Spinal cord (tissue), 10 donors: ENCODE data around the gene SNORC. TPM values are rescaled to one million over a fixed set of nuclear protein-coding genes. Genes with fewer than 3 reads are reported as not detected.
"Not testable (repeated sequence)": the region's sequence is repeated elsewhere in the genome, so short reads cannot be mapped to it uniquely, and the experiment has no call there.

ENCODE experiments used
- DNase-seq, 6 donors: peaks; one replicate each; pipeline versions ENCODE4 v3.0.0 to v3.0.0-alpha.2; 2013 to 2015; ENCODE audit warnings: low spot score in 6 of 6, low read depth in 4 of 6
- H3K27ac ChIP-seq: one replicate; pipeline ENCODE4 v1.5.1; 2013; ENCODE audit warnings: low read depth, low read length, control low read depth
- H3K27me3 ChIP-seq: one replicate; pipeline ENCODE4 v1.6.1; 2013; ENCODE audit warnings: low read length; ENCODE audit not compliant: control insufficient read depth, insufficient read depth
- H3K36me3 ChIP-seq: one replicate; pipeline ENCODE4 v1.6.1; 2013; ENCODE audit warnings: low read length; ENCODE audit not compliant: control insufficient read depth, insufficient read depth
- H3K4me1 ChIP-seq: one replicate; pipeline ENCODE4 v1.6.1; 2013; ENCODE audit warnings: low read length; ENCODE audit not compliant: control insufficient read depth, insufficient read depth
- H3K4me3 ChIP-seq: one replicate; pipeline ENCODE4 v1.5.1; 2013; ENCODE audit warnings: low read depth, low read length, control low read depth
- H3K9me3 ChIP-seq: one replicate; pipeline ENCODE4 v1.6.1; 2013; ENCODE audit warnings: low read length; ENCODE audit not compliant: control insufficient read depth, insufficient read depth
- WGBS: methylation state at CpG from one replicate; pipeline ENCODE4 v1.1.5; 2013; ENCODE audit warnings: missing lambda C conversion rate; ENCODE audit not compliant: insufficient coverage; 5-methylcytosine and 5-hydroxymethylcytosine counted together
- polyA plus RNA-seq, 2 donors: library from polyadenylated mRNA; unstranded; fragments of 120-200 nt; gene quantifications; one replicate each; pipeline ENCODE4 v1.2.1, GENCODE V29; 2013; ENCODE audit not compliant: insufficient read length in 2 of 2
- total RNA-seq, 2 donors: library from RNA; depleted of rRNA in 1 of 2; stranded (reverse); fragments of 120-200 nt in 1 of 2; fragments of >200 nt in 1 of 2; gene quantifications; one replicate each; pipeline versions ENCODE4 v1.2.3 to v1.2.4, GENCODE V29; 2013 to 2014
- donor health status: healthy.

SNORC gene
- total and polyA plus RNA-seq, 4 donors = 3.1 to 10.8 (median 7.4) TPM

DNA sequence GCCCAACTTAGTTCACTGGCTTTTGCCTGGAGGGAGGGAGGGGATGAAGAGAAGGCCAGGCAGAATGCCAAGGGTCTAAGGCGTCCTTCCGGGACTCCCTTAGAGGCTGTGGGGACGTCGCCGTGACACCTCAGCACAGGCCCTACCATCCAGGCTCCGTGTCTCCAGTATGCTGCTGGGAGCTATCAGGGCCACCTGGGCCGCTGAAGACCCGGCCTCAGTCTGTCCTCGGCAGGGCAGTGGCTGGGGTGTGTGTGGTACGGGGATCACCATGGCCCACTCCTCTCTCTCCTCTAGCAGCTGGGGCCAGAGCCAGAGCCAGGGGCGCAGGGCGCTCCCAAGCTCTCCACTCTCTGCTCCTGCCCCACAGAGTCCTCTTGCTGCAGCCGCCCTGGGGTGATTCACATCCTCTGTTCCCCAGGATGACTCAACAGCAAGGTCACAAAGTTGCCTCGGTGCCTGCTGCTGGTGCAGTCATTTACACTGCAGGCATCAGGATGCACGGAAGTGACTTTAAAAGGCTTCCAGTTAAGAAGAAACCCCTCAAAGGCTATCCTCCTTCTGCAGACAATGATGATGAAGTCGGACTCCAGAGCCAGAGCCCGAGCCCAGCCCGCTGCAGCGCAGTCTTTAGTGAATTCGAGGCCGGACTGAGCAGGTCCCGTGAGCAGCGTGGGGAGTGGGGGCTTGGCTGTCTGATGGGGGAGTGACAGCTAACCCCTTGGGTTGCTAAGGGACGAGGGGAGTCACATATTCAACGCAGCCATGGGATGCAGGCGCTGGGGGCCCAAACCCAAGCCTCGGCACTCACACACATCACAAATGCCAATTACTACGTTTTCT lies 31.9 kb downstream of the SNORC start:
- Histone ChIP-seq H3K4me1 (peaks cover 15% of the 10 kb centered on the region), H3K36me3 (peaks cover 16% of the 10 kb centered on the region), H3K9me3 (no peaks in the 10 kb centered on the region), H3K27me3 (peaks cover 3% of the 10 kb centered on the region), H3K4me3 (no peak overlapping the region), H3K27ac (no peak overlapping the region)
- WGBS = 39% methylated on average over 13 of the region's 28 CpGs
- DNase-seq = no peak

DNA sequence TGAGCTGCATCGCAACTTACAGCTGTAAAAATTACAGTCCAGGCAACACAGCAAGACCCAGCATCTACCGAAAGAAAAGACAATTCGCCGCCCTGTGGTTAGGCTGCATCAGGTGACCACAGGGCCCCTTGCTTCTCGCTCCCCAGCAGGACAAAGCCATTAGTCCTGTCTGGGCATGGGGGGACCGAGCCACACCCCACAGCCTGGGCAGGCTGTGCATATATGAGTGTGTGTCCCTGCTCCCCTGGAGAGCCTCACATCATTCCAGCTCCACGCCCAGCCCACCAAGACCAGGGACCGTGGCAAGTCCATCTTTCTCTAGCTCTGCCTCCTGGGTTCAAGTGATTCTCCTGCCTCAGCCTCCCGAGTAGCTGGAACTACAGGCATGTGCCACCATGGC lies 33.9 kb downstream of the SNORC start:
- H3K27ac ChIP-seq = no peak overlapping the region
- no peak overlapping the region for H3K4me3 ChIP-seq
- H3K27me3 ChIP-seq = peaks cover 3% of the 10 kb centered on the region
- H3K4me1 ChIP-seq = peaks cover 15% of the 10 kb centered on the region
- no peak for DNase-seq
- no peaks in the 10 kb centered on the region for H3K9me3 ChIP-seq
- 74% methylated on average over 8 of the region's 9 CpGs for WGBS
- peaks cover 12% of the 10 kb centered on the region for H3K36me3 ChIP-seq

DNA sequence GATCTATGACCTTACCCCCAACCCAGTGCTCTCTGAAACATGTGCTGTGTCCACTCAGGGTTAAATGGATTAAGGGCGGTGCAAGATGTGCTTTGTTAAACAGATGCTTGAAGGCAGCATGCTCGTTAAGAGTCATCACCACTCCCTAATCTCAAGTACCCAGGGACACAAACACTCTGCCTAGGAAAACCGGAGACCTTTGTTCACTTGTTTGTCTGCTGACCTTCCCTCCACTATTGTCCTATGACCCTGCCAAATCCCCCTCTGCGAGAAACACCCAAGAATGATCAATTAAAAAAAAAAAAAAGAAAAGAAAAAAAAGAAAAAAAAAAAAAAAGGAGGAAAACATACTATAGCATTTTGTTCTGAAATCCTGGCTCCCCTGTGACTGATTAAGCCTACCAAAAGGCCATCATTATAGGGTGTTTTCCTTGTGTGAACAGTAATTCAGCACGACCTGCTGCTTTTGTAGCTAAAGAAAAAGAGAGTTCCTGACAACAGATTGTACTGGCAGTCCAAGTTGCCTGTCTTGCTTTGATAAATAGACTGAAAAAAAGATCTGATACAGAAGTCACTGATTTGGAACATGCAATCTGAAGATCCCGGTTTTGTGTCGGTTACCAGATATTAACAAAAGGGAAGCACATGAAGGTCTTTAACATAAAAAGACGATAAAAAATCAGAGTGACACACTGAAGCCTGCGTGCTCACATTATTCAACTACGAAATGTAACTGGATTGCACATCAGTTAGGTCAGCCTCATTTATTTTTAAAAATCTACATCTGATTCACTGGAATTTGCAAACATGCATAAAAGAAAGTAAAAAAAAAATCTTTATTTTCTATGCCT lies 37.0 kb downstream of the SNORC start:
- WGBS = 7% methylated on average over 2 of the region's 10 CpGs
- not testable (repeated sequence) for H3K9me3 ChIP-seq, H3K4me3 ChIP-seq, H3K36me3 ChIP-seq, H3K27ac ChIP-seq, H3K27me3 ChIP-seq, H3K4me1 ChIP-seq
- DNase-seq = peak in 1 of 6 donors; percentile 28

DNA sequence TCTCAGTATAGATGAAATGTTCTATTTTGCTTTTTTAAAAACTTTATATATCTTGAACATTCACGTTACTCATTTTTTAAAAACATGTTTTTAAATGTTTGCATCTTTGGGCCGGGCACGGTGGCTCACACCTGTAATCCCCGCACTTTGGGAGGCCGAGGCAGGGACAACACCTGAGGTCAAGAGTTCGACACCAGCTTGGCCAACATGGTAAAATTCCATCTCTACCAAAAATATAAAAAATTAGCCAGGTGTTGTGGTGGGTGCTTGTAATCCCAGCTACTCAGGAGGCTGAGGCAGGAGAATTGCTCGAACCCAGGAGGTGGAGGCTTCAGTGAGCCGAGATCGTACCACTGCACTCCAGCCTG lies 37.6 kb downstream of the SNORC start:
- not testable (repeated sequence) for DNase-seq, H3K27ac ChIP-seq, H3K36me3 ChIP-seq, H3K9me3 ChIP-seq, H3K4me3 ChIP-seq, H3K4me1 ChIP-seq, H3K27me3 ChIP-seq
- WGBS = 86% methylated on average over 4 of the region's 9 CpGs

DNA sequence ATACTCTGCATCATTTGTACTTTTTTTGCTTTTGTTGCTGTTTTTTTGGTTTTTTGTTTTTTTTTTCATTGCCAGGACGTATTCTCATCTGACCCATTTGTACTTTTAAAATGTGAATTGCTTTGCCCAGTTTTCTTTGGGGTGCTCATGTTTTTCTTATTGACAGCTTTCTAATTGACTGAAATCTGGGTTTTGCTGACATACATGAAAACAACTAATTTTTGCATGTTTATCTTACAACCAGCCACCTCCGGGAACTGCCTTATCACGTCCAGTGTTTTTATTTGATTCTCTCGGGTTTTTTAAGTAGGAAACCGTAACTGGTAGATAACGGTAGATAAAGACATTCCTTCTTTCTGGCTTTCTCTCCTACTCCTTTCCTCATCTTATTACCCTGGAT lies 38.6 kb downstream of the SNORC start:
- Histone ChIP-seq H3K27ac (no peak overlapping the region), H3K9me3 (peaks cover 3% of the 10 kb centered on the region), H3K4me1 (no peaks in the 10 kb centered on the region), H3K36me3 (peaks cover 3% of the 10 kb centered on the region), H3K27me3 (no peaks in the 10 kb centered on the region), H3K4me3 (no peak overlapping the region)
- WGBS = 97% methylated on average over 5 of the region's 6 CpGs
- no peak for DNase-seq

DNA sequence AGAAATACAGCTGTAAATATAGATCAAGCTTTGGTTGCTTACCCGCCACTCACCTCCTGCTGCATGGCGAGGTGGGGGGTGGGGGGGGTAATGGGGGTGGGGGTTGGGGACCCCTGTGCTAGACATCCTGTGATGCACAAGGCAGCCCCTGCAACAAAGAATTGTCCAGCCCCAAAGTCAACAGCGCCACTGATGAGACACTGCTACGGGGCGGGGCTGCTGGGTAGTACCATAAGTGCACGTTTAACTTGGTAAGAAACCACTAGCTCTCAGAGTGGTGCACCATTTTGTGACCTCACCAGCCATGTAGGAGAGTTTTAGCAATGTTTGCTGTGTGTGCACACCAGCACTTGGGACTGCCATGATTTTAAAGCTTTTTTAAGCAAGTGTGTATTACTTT lies 40.3 kb downstream of the SNORC start:
- H3K27me3 ChIP-seq = no peaks in the 10 kb centered on the region
- no peak overlapping the region for H3K4me3 ChIP-seq
- no peaks in the 10 kb centered on the region for H3K36me3 ChIP-seq
- WGBS = 93% methylated on average over 4 of the region's 6 CpGs
- DNase-seq = no peak
- peaks cover 3% of the 10 kb centered on the region for H3K9me3 ChIP-seq
- H3K4me1 ChIP-seq = no peaks in the 10 kb centered on the region
- H3K27ac ChIP-seq = no peak overlapping the region

DNA sequence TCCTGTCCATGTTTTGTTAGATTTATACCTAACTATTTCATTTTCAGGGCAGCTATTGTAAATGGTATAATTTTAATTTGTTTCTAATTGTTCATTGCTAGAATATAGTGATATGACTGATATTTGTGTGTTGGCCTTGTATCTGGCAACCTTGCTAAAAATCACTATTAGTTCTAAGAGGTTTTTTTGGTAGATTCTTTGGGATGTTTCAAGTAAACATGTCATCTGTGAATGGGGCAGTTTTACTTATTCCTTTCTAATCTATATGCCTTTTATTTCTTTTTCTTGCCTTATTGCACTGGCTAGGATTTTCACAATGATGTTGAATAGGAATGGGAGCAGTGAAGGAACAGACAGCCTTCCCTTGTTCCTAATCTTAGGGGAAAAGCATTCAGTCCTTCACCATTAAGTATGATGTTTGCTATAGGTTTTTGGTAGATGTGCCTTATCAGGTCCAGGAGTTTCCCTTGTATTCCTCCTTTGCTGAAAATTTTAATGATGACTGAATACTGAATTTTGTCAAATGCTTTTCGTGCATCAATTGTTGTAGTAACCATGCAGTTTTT lies 41.7 kb downstream of the SNORC start:
- Histone ChIP-seq H3K4me1 (no peaks in the 10 kb centered on the region), H3K4me3 (no peak overlapping the region), H3K27me3 (no peaks in the 10 kb centered on the region), H3K27ac (no peak overlapping the region), H3K36me3 (no peaks in the 10 kb centered on the region), H3K9me3 (peaks cover 3% of the 10 kb centered on the region)
- no peak for DNase-seq
- no CpG with 5 or more reads among the region's 1 CpG for WGBS

DNA sequence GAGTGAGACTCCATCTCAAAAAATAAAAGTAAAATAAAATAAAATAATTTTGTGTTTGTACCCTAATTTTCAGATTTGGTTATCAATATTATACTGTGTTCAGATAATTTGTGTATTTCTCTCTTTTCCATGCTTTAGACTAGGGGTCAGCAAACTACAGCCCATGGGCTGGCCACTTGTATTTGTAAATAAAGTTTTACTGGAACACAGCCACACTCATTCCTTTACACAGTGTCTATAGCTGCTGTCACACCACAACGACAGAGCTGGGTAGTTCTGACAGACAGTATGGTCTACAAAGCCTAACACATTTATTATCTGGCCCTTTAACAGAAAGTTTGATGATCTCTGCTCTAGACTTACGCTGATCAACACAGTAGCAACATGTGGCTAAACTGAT lies 43.8 kb downstream of the SNORC start:
- H3K27me3 ChIP-seq = no peaks in the 10 kb centered on the region
- 100% methylated on average over 1 of the region's 2 CpGs for WGBS

DNA sequence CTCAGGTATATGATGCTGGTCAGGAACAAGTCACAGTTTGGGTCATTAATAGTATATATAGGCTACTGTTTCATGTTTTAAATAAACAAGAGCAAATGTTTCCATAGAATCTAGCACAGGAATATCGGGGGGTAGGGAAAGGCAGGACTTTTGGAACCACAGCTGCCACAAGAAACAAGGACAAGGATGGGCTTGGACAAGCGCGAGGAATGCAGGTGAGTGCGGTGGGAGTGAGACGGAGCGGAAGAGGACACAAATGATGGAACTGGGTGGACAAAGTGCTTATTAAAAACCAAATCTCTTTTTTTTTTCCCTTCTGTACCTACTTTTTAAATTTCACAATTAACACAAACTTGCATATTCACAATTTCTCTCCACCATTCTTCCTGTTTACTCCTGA lies 49.1 kb downstream of the SNORC start:
- H3K27ac ChIP-seq = no peak overlapping the region
- H3K36me3 ChIP-seq = peaks cover 18% of the 10 kb centered on the region
- DNase-seq = no peak
- no peaks in the 10 kb centered on the region for H3K9me3 ChIP-seq
- 92% methylated on average over 5 of the region's 6 CpGs for WGBS
- no peaks in the 10 kb centered on the region for H3K4me1 ChIP-seq
- H3K4me3 ChIP-seq = no peak overlapping the region
- H3K27me3 ChIP-seq = no peaks in the 10 kb centered on the region

More for the DNA sequence above, 43.8 kb downstream of the SNORC start:
- Histone ChIP-seq H3K4me1 (no peaks in the 10 kb centered on the region), H3K9me3 (peaks cover 3% of the 10 kb centered on the region), H3K27ac (no peak overlapping the region), H3K4me3 (no peak overlapping the region), H3K36me3 (no peaks in the 10 kb centered on the region)
- no peak for DNase-seq
